Prostate gland (tissue), 2 donors: ENCODE results near the gene SMAD7. TPM values are rescaled to one million over a fixed set of nuclear protein-coding genes. Genes with fewer than 3 reads are reported as not detected.

Experiments
- DNase-seq: peaks from one replicate; pipeline ENCODE4 v3.0.0-alpha.2; 2019; ENCODE audit warnings: low spot score
- H3K27ac ChIP-seq, 2 donors: fragments of 200-600 bp; sonication (generic); 2 replicates each; pipeline ENCODE4 v1.5.1; 2017 to 2019
- H3K27me3 ChIP-seq: fragments of 200-600 bp; sonication (generic); replicated peaks from 2 replicates; pipeline ENCODE4 v1.5.1; 2019; ENCODE audit not compliant: insufficient read depth
- H3K36me3 ChIP-seq, 2 donors: fragments of 200-600 bp; sonication (generic); 1 replicate in 1 of 2; 2 replicates in 1 of 2; pipeline versions ENCODE4 v1.5.1 to v1.8.1; 2017 to 2019
- H3K4me1 ChIP-seq: fragments of 200-600 bp; sonication (generic); replicated peaks from 2 replicates; pipeline ENCODE4 v1.5.1; 2019
- H3K4me3 ChIP-seq, 2 donors: fragments of 200-600 bp; sonication (generic); 2 replicates each; pipeline ENCODE4 v1.5.1; 2017 to 2019
- H3K9me3 ChIP-seq: fragments of 200-600 bp; sonication (generic); 2 replicates; pipeline ENCODE4 v1.5.1; 2017
- POLR2A ChIP-seq: fragments of 450-650 bp; IDR thresholded peaks from one replicate; pipeline ENCODE4 v1.6.1; 2016; ENCODE audit warnings: antibody characterized with exemption, mild to moderate bottlenecking
- POLR2AphosphoS5 ChIP-seq: sonication (generic); formaldehyde crosslinking; IDR thresholded peaks from one replicate; pipeline ENCODE4 v1.6.1; 2017; ENCODE audit warnings: antibody characterized with exemption
- WGBS: methylation state at CpG from one replicate; pipeline ENCODE4 v1.1.5; 2018; 5-methylcytosine and 5-hydroxymethylcytosine counted together
- intact Hi-C: fragments of 100-400 bp; cut with DNase I; formaldehyde crosslinking; loops from one replicate; pipeline ENCODE4 v1.14.2; 2022
- total RNA-seq, 2 donors: library from RNA; depleted of rRNA; stranded (reverse); fragments of >200 nt; gene quantifications; one replicate each; pipeline ENCODE4 v1.1.0, GENCODE V29; 2016
- TF ChIP-seq, protein P1 (sequence below), 4 experiments: fragments of 200-600 bp in 2 of 4; fragments of 450-650 bp in 2 of 4; sonication (generic) in 2 of 4; IDR thresholded peaks; 1 replicate in 3 of 4; 2 replicates in 1 of 4; pipeline ENCODE4 v1.5.1; 2016 to 2019; ENCODE audit warnings: antibody characterized with exemption in 4 of 4, mild to moderate bottlenecking in 2 of 4, moderate library complexity in 2 of 4

The SMAD7 gene
- total RNA-seq, 2 donors from 2014 or later = 29.3 to 31.0 TPM

DNA sequence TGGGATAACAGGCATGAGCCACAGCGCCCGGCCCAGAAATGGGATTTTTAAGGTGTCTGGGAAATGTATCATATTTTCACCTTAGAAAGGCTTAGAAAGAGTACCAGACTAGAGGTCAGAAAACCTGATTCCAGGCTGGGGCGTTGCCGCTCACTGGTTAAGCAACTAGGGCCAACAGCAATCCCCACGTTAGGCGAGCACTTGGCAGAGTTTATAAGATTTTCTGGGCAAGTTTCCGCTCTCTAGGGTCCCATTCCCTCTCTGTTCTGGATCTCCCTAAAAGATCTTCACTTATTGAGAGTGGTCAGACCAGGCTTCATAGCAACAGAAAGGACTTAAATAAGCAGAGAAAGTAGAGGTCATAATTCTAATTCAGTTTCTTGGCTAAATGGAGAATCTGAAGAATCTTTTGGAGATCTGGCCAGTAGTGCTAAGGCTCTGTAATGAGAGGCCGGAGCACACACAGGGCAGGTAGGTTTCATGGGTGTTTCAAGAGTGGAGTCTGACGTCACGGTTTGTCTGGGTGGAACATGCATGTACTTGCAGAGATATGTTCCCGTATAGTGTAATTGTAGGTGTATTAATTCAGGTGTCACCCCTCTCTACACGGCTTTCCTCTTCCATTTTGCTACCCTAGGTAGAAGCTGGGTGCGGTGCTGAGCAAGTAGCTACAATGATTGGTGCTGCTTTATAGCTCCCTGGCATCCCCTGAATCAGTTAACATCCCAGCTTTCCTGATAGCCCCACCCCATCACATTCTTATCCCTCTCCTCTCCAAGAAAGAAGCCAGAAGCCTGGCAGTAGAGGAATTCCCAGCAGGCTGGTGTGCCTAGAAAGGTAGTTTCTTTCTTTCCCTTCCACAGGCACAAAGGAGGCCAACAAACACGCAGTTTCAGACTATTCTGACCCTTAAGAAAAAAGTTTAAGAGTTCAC is 4.4 kb upstream of the SMAD7 start:
- Histone ChIP-seq H3K36me3 (no peaks in the 10 kb centered on the region), H3K27me3 (no peaks in the 10 kb centered on the region), H3K4me1 (no peaks in the 10 kb centered on the region), H3K27ac (peak overlapping the region; percentile 25 to 49), H3K9me3 (no peaks in the 10 kb centered on the region), H3K4me3 (no peak overlapping the region)
- 57% methylated on average over 14 of the region's 14 CpGs for WGBS
- intact Hi-C loops = loop anchor here (10.0 kb wide), 1 partner anchor 230 kb away; no protein-coding TSS in a partner anchor
- peak; percentile 63 for DNase-seq
- TF ChIP-seq, protein P1, sequence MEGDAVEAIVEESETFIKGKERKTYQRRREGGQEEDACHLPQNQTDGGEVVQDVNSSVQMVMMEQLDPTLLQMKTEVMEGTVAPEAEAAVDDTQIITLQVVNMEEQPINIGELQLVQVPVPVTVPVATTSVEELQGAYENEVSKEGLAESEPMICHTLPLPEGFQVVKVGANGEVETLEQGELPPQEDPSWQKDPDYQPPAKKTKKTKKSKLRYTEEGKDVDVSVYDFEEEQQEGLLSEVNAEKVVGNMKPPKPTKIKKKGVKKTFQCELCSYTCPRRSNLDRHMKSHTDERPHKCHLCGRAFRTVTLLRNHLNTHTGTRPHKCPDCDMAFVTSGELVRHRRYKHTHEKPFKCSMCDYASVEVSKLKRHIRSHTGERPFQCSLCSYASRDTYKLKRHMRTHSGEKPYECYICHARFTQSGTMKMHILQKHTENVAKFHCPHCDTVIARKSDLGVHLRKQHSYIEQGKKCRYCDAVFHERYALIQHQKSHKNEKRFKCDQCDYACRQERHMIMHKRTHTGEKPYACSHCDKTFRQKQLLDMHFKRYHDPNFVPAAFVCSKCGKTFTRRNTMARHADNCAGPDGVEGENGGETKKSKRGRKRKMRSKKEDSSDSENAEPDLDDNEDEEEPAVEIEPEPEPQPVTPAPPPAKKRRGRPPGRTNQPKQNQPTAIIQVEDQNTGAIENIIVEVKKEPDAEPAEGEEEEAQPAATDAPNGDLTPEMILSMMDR (IDR thresholded peaks at IDR 0.05) = no peak
- no peak for TF ChIP-seq POLR2A
- TF ChIP-seq POLR2AphosphoS5 = peak; percentile 49

DNA sequence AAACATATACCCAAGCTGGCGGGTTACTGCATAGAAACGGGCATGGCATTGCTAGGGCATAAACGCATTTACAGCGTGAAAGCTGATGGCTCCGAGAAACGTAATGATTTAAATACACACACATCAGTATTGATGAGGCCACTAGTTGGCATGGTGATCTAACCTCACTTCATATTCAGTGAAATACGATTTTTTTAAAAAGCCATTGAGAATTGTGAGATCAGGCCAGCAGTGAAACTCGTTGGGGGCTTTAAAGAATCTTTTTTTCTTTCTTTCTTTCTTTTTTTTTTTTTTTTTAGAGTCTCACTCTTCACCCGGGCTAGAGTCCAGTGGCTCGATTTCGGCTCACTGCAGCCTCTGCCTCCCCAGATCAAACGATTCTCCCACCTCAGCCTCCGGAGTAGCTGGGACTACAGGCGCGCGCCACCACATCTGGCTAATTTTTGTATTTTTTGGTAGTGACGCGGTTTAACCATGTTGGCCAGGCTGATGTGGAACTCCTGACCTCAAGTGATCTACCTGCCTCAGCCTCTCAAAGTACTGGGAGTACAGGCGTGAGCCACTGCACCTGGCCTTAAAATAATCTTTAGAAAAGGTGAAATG is 2.4 kb upstream of the SMAD7 start:
- DNase-seq = no peak
- Histone ChIP-seq H3K4me1 (no peaks in the 10 kb centered on the region), H3K27me3 (no peaks in the 10 kb centered on the region), H3K4me3 (peak overlapping the region; percentile 70 to 93), H3K27ac (peak overlapping the region; percentile 98 to 99), H3K36me3 (no peaks in the 10 kb centered on the region), H3K9me3 (no peaks in the 10 kb centered on the region)
- WGBS = 56% methylated on average over 19 of the region's 19 CpGs
- intact Hi-C loops = loop anchor here (10.0 kb wide), 1 partner anchor 232 kb away; no protein-coding TSS in a partner anchor
- TF ChIP-seq, protein P1 (IDR thresholded peaks at IDR 0.05) = no peak
- TF ChIP-seq POLR2A (no peak), POLR2AphosphoS5 (no peak)

DNA sequence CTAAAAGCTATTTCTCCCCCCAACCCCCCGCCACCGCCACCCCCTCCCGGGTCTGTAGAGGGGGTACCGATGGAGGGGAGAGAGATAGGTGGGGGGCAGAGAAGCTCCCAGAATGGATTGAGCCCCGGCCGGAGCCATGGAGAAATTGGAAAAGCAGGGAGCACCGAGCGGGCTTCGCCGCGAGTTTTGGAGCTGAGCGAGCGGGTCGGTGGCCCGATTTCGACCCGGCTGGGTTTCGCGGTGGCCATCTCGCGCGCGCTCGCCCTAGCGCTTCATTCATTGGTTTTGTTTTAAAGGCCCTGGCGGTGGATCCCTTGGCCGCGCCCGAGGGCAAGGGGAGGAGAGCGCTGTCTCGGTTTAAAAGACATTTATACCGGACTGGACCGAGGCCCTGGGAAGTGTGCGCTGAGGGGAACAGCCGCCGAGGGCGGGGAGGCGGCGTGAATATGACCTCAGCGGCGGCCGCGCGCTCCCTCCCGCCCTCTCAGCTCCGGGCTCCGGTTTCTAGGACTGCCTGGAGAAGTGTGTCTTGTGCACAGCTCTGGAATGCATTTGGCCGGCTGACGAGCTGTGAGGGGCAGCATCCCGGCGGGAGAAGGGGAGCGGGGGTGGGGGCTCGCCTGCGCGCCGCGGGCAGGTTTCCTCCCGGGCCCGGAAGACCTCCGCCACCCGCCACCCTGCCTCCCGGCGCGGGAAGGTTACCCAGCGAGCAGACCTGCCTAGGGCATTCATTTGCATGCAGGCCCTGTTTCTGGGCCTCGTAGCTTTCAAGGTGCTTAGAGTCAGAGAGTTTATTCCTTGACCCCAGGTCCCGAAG is 1.7 kb upstream of the SMAD7 start:
- Histone ChIP-seq H3K27ac (peak overlapping the region; percentile 98 to 99), H3K4me3 (peak overlapping the region; percentile 70 to 93), H3K4me1 (no peaks in the 10 kb centered on the region), H3K9me3 (no peaks in the 10 kb centered on the region), H3K36me3 (no peaks in the 10 kb centered on the region), H3K27me3 (no peaks in the 10 kb centered on the region)
- peak; percentile 70 for DNase-seq
- intact Hi-C loops = loop anchor here (10.0 kb wide), 1 partner anchor 232 kb away; no protein-coding TSS in a partner anchor
- under 1% methylated on average over 50 of the region's 67 CpGs for WGBS
- TF ChIP-seq, protein P1 (IDR thresholded peaks at IDR 0.05) = peak in 1 of 4 experiments; percentile 14
- TF ChIP-seq POLR2AphosphoS5 = peak; percentile 24
- peak; percentile 43 for TF ChIP-seq POLR2A

DNA sequence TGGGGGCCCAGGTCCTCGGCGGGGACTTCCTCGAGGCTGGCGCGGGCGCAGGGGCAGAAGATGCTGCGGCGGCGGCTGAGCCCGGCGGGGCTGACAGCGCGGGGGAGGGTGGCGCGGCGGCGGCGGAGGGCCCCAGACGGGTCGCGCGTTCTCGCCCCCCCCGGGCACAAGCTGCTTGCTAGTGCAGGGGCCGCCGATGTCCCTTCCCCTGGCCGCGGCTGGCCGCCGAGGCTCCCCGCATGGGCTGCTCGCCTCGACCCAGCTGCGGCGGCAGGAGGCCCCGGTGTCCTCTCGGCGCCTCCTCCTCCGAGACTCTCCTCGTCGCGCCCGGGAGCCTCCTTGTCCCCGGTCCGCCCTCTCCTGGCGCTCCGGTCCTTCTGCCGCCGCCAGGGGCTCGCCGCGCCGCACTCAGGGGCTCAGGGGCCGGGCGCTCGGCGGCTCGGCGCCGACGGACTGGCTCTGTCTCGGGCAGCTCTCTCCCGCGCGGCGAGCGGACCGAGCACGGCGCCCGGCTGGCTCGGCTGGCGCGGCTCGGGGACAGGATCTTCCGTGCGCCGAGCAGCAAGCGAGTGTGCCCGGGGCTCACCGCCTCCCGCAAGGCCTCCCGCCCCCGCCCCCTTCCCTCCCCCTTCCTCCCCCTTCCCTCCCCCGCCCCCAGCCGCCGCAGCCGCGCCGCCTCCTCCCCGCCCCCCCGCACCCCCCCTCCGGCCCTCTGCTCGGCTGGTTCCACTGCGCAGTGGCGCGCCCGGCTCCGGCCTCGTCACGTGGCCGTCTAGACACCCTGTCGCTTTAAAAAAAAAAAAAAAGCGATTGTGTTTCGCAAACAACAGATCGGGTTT is 902 bp upstream of the SMAD7 start:
- H3K27me3 ChIP-seq = no peaks in the 10 kb centered on the region
- intact Hi-C loops = loop anchor here (10.0 kb wide), 1 partner anchor 233 kb away; no protein-coding TSS in a partner anchor
- peak; percentile 85 for DNase-seq
- peak overlapping the region; percentile 70 to 93 for H3K4me3 ChIP-seq
- H3K9me3 ChIP-seq = no peaks in the 10 kb centered on the region
- TF ChIP-seq POLR2A (peak; percentile 89), POLR2AphosphoS5 (no peak)
- TF ChIP-seq, protein P1 (IDR thresholded peaks at IDR 0.05) = peak in 2 of 4 experiments; percentile 35 to 36
- no peaks in the 10 kb centered on the region for H3K36me3 ChIP-seq
- peak overlapping the region; percentile 98 to 99 for H3K27ac ChIP-seq
- under 1% methylated on average over 63 of the region's 106 CpGs for WGBS
- H3K4me1 ChIP-seq = peaks cover 3% of the 10 kb centered on the region
